HCT116 (cell line): Measurements from ENCODE around the gene FGF14. TPM values are rescaled to one million over a fixed set of nuclear protein-coding genes. Genes with fewer than 3 reads are reported as not detected.

Source experiments
- ATAC-seq: fragments of 200-7000 bp; cut with Tn5 transposase; 2 replicates; pipeline ENCODE4 v1.9.1; 2020; ENCODE audit warnings: mild to moderate bottlenecking, moderate library complexity
- BruUV-seq: library from RNA; stranded (reverse); fragments of 400-500 nt; replicated peaks from 2 replicates; lab custom pipeline; 2021; lab: Mats Ljungman, UMichigan
- CTCF ChIA-PET: fragments of 300-600 bp; sonication (Branson Sonifier 250); formaldehyde crosslinking; loops from one replicate; lab custom pipeline; 2021; ENCODE audit warnings: antibody characterized with exemption; lab: Charles Lee
- POLR2A ChIA-PET: fragments of 300-600, 350-600 bp; sonication (Branson Sonifier 250); formaldehyde crosslinking; loops from one replicate; lab custom pipeline; 2021; ENCODE audit warnings: antibody characterized with exemption; lab: Charles Lee
- RAD21 ChIA-PET, 2 experiments: fragments of 300-600 bp; sonication (Branson Sonifier 250); formaldehyde crosslinking; loops; one replicate each; lab custom pipeline; 2023; ENCODE audit warnings: low total read pairs in 2 of 2; ENCODE audit not compliant: uncharacterized antibody in 2 of 2, unreplicated experiment in 2 of 2, low non-redundant PET in 1 of 2; lab: Charles Lee
- DNase-seq: peaks from one replicate; pipeline ENCODE4 v3.0.0-alpha.2; 2010; ENCODE audit warnings: low read depth, low spot score
- H2AFZ ChIP-seq: fragments of 200-600 bp; shearing (Covaris generic), sonication (generic); 2 replicates; pipeline ENCODE4 v1.6.1; 2017; ENCODE audit warnings: low read depth, mixed run types, mixed read lengths, antibody characterized with exemption, low read length; ENCODE audit not compliant: poor library complexity, severe bottlenecking
- H3K27ac ChIP-seq: 2 replicates; pipeline ENCODE4 v1.5.1; 2012; ENCODE audit warnings: low read depth, low read length
- H3K27me3 ChIP-seq: fragments of 200-600 bp; sonication (generic); 2 replicates; pipeline ENCODE4 v1.6.1; 2016; ENCODE audit warnings: mixed run types, low read length, mixed read lengths; ENCODE audit not compliant: insufficient read depth
- H3K36me3 ChIP-seq, 2 experiments: fragments of 200-500 bp in 1 of 2; fragments of 200-600 bp in 1 of 2; sonication (Bioruptor generic) in 1 of 2; sonication (generic) in 1 of 2; 2 replicates each; pipeline versions ENCODE4 v1.5.1 to v1.6.1; 2014 to 2016; ENCODE audit warnings: low read length in 2 of 2, inconsistent platforms in 1 of 2, mixed read lengths in 1 of 2, mixed run types in 1 of 2; ENCODE audit not compliant: insufficient read depth in 2 of 2, control insufficient read depth in 1 of 2
- H3K4me1 ChIP-seq, 2 experiments: fragments of 200-600 bp in 1 of 2; sonication (generic) in 1 of 2; 2 replicates each; pipeline versions ENCODE4 v1.5.1 to v1.6.1; 2012 to 2017; ENCODE audit warnings: low read length in 2 of 2, inconsistent platforms in 1 of 2, mild to moderate bottlenecking in 1 of 2, mixed read lengths in 1 of 2, mixed run types in 1 of 2, moderate library complexity in 1 of 2; ENCODE audit not compliant: insufficient read depth in 2 of 2, control insufficient read depth in 1 of 2
- H3K4me2 ChIP-seq: fragments of 200-600 bp; sonication (generic); 2 replicates; pipeline ENCODE4 v1.6.1; 2017; ENCODE audit warnings: mixed run types, low read length, mixed read lengths
- H3K4me3 ChIP-seq, 2 experiments: fragments of 200-600 bp in 1 of 2; sonication (generic) in 1 of 2; replicated peaks in 1 of 2; 2 replicates each; pipeline ENCODE4 v1.5.1; 2011 to 2016; ENCODE audit warnings: low read length in 2 of 2, control low read depth in 1 of 2, low read depth in 1 of 2, mild to moderate bottlenecking in 1 of 2, mixed read lengths in 1 of 2, mixed run types in 1 of 2
- H3K79me2 ChIP-seq: fragments of 200-600 bp; sonication (generic); 2 replicates; pipeline ENCODE4 v1.6.1; 2017; ENCODE audit warnings: mild to moderate bottlenecking, mixed run types, low read length, moderate library complexity, mixed read lengths; ENCODE audit not compliant: insufficient read depth
- H3K9ac ChIP-seq: fragments of 200-600 bp; sonication (generic); 2 replicates; pipeline ENCODE4 v1.6.1; 2016; ENCODE audit warnings: low read length, mixed read lengths
- H3K9me2 ChIP-seq: fragments of 200-600 bp; sonication (generic), shearing (Covaris generic); 2 replicates; pipeline ENCODE4 v1.6.1; 2017; ENCODE audit warnings: mixed run types, mild to moderate bottlenecking, moderate library complexity; ENCODE audit not compliant: insufficient read depth
- H3K9me3 ChIP-seq, 2 experiments: fragments of 200-500 bp in 1 of 2; fragments of 200-600 bp in 1 of 2; sonication (Bioruptor generic) in 1 of 2; sonication (generic) in 1 of 2; 2 replicates each; pipeline ENCODE4 v1.6.1; 2014 to 2017; ENCODE audit warnings: low read length in 2 of 2, mixed read lengths in 2 of 2, inconsistent platforms in 1 of 2, low read depth in 1 of 2, mild to moderate bottlenecking in 1 of 2, mixed run types in 1 of 2, moderate library complexity in 1 of 2; ENCODE audit not compliant: control insufficient read depth in 1 of 2, insufficient read depth in 1 of 2
- H4K20me1 ChIP-seq: fragments of 200-600 bp; sonication (generic), shearing (Covaris generic); 2 replicates; pipeline ENCODE4 v1.6.1; 2017; ENCODE audit warnings: mixed run types, mild to moderate bottlenecking, moderate library complexity; ENCODE audit not compliant: insufficient read depth
- ATF3 ChIP-seq: IDR thresholded peaks from 2 replicates; pipeline ENCODE4 v1.6.1; 2012
- CBX3 ChIP-seq: IDR thresholded peaks from 2 replicates; pipeline ENCODE4 v1.6.1; 2012; ENCODE audit warnings: low read depth
- CEBPB ChIP-seq: IDR thresholded peaks from 2 replicates; pipeline ENCODE4 v1.6.1; 2012; ENCODE audit warnings: low read depth
- EZH2 ChIP-seq: fragments of 200-600 bp; sonication (generic); IDR thresholded peaks from 2 replicates; pipeline ENCODE4 v1.6.1; 2017; ENCODE audit warnings: antibody characterized with exemption, mixed run types
- FOSL1 ChIP-seq: IDR thresholded peaks from 2 replicates; pipeline ENCODE4 v1.6.1; 2012; ENCODE audit warnings: low read depth
- JUND ChIP-seq: IDR thresholded peaks from 2 replicates; pipeline ENCODE4 v1.6.1; 2012
- RAD21 ChIP-seq: IDR thresholded peaks from 2 replicates; pipeline ENCODE4 v1.6.1; 2012; ENCODE audit warnings: low read depth, mild to moderate bottlenecking
- REST ChIP-seq: IDR thresholded peaks from 2 replicates; pipeline ENCODE4 v1.6.1; 2012; ENCODE audit warnings: low read depth
- SIN3A ChIP-seq: IDR thresholded peaks from 2 replicates; pipeline ENCODE4 v1.6.1; 2012; ENCODE audit warnings: low read depth
- SRF ChIP-seq: IDR thresholded peaks from 2 replicates; pipeline ENCODE4 v1.6.1; 2012; ENCODE audit warnings: low read depth
- ZFX ChIP-seq: fragments of 450-650 bp; IDR thresholded peaks from 2 replicates; pipeline ENCODE4 v1.6.1; 2017
- intact Hi-C: fragments of 100-400 bp; cut with micrococcal nuclease; formaldehyde crosslinking; loops from 2 replicates; pipeline ENCODE4 v1.10.0; 2022
- total RNA-seq: library from RNA; stranded (reverse); gene quantifications from one replicate; pipeline ENCODE4 v1.2.1, GENCODE V29; 2021; ENCODE audit not compliant: unreplicated experiment
- TF ChIP-seq, protein P1 (sequence below): IDR thresholded peaks from 2 replicates; pipeline ENCODE4 v1.6.1; 2011; ENCODE audit warnings: mild to moderate bottlenecking, low read length, moderate library complexity; ENCODE audit not compliant: insufficient replicate concordance; ENCODE audit errors: extremely low read depth

Gene FGF14
- total RNA-seq, 1 experiment from 2014 or later = not detected

DNA sequence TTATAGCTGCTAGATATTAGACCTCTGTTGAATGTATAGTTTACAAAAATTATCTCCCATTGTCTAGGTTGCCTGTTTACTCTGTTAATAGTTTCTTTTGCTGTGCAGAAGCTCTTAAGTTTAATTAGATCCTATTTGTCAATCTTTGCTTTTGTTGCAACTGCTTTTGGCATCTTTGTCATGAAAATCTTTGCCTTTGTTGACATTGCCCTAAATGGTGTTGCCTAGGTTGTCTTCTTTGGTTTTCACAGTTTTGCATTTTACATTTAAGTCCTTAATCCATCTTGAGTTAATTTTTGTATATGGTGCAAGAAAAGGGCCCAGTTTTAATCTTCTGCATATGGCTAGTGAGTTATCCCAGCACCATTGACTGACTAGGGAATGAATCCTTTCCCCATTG, 618.3 kb downstream of the FGF14 start:
- no peaks in the 10 kb centered on the region for H3K9me2 ChIP-seq
- TF ChIP-seq SIN3A (no peak), RAD21 (no peak), JUND (no peak), SRF (no peak)
- TF ChIP-seq, protein P1, sequence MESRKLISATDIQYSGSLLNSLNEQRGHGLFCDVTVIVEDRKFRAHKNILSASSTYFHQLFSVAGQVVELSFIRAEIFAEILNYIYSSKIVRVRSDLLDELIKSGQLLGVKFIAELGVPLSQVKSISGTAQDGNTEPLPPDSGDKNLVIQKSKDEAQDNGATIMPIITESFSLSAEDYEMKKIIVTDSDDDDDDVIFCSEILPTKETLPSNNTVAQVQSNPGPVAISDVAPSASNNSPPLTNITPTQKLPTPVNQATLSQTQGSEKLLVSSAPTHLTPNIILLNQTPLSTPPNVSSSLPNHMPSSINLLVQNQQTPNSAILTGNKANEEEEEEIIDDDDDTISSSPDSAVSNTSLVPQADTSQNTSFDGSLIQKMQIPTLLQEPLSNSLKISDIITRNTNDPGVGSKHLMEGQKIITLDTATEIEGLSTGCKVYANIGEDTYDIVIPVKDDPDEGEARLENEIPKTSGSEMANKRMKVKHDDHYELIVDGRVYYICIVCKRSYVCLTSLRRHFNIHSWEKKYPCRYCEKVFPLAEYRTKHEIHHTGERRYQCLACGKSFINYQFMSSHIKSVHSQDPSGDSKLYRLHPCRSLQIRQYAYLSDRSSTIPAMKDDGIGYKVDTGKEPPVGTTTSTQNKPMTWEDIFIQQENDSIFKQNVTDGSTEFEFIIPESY = no peak
- ATAC-seq (no peak), DNase-seq (no peak)
- ChIA-PET RAD21 (no interaction called here), CTCF (no interaction called here), POLR2A (no interaction called here)
- H3K27ac ChIP-seq = no peak overlapping the region
- H3K4me1 ChIP-seq = no peaks in the 10 kb centered on the region
- no peaks in the 10 kb centered on the region for H3K79me2 ChIP-seq
- H3K36me3 ChIP-seq = no peaks in the 10 kb centered on the region
- intact Hi-C loops = no loop called here
- no peak overlapping the region for H2AFZ ChIP-seq
- no peaks in the 10 kb centered on the region for H4K20me1 ChIP-seq
- no peak overlapping the region for H3K4me3 ChIP-seq
- no peaks in the 10 kb centered on the region; a peak in 2 of 4 replicates for H3K9me3 ChIP-seq
- H3K9ac ChIP-seq = no peak overlapping the region
- no peaks in the 10 kb centered on the region for H3K27me3 ChIP-seq
- no TSS peak for BruUV-seq
- no peak overlapping the region for H3K4me2 ChIP-seq

DNA sequence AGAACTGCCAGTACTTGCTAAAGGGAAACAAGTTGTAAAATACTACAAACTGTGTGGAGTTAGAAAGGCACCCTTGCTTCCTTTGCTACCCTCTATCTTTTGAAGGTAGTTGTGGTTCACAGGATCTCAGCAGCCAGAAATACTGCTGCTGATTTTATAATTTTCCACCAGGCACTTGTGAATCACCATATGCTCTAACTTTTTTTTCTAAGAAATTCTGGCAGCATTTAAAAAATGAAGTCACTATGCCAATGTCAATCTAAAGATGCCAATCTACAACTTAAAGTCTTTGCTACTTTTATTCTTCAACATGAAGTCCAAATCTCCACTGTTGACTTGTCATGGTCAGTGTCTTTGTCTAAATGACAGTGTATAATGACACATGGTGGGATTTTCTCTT, 621.6 kb downstream of the FGF14 start:
- Histone ChIP-seq H3K9me3 (no peaks in the 10 kb centered on the region; a peak in 2 of 4 replicates), H3K9me2 (no peaks in the 10 kb centered on the region), H3K27ac (no peak overlapping the region), H3K36me3 (no peaks in the 10 kb centered on the region), H3K4me2 (no peak overlapping the region), H3K79me2 (no peaks in the 10 kb centered on the region), H3K27me3 (no peaks in the 10 kb centered on the region), H4K20me1 (no peaks in the 10 kb centered on the region), H3K4me3 (no peak overlapping the region), H3K4me1 (no peaks in the 10 kb centered on the region), H2AFZ (no peak overlapping the region), H3K9ac (no peak overlapping the region)
- no peak for TF ChIP-seq ATF3
- no peak for TF ChIP-seq RAD21
- TF ChIP-seq FOSL1 = no peak
- TF ChIP-seq CBX3 = no peak
- no peak for TF ChIP-seq REST
- TF ChIP-seq SRF = no peak
- TF ChIP-seq SIN3A = no peak
- no peak for TF ChIP-seq CEBPB
- no peak for TF ChIP-seq ZFX
- TF ChIP-seq EZH2 = no peak
- TF ChIP-seq, protein P1 = no peak
- DNase-seq (no peak), ATAC-seq (no peak)
- no TSS peak for BruUV-seq
- intact Hi-C loops = no loop called here
- ChIA-PET POLR2A (no interaction called here), RAD21 (no interaction called here), CTCF (no interaction called here)
